GM12874 (cell line): ENCODE measurements around the gene EIF5.

Experiments
- TF ChIP-seq, protein P1 (sequence below): IDR thresholded peaks from 2 replicates; pipeline ENCODE4 v1.5.1; 2011; ENCODE audit warnings: low read depth, mild to moderate bottlenecking, control low read depth, low read length, moderate library complexity; ENCODE audit not compliant: insufficient read depth

The EIF5 gene

DNA sequence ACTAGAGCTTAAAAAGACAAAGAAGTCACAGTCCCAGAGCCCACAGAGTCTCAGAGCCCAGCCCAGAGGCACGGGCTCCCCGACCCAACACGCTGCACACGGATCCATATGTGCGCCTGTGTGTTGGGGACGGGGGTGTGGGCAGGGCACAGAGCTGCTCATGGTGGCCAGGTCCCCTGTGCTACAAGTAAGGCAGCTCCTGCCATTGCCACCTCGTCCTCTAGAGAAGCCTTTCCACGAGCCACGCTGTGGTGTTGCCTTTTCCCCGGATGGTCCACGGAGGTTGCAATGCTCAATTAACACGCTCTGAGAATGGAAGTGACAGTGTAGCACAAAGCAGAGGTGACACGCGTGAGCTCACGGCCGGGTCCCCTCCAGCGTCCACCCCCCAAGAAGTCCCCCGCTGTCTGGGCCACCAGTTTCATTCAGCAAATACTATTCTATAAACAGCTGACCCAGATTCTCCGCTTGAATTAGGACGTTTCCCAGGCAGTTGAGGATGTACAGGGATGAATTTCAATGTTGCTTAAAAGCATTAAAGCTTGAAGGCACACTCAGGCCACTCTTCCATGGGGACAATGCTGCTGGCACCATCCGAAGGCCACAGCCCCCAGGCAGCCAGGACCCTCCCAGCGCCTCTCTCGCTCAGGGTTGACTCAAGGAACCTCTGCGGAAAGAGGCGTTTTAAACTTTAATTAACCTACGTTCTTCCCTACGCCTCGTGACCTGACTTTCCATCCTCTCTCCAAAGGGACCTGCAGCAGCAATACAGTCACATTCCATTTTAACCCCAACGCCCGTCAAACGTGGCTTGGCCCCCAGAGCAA is 22.7 kb upstream of the EIF5 start:
- TF ChIP-seq, protein P1, sequence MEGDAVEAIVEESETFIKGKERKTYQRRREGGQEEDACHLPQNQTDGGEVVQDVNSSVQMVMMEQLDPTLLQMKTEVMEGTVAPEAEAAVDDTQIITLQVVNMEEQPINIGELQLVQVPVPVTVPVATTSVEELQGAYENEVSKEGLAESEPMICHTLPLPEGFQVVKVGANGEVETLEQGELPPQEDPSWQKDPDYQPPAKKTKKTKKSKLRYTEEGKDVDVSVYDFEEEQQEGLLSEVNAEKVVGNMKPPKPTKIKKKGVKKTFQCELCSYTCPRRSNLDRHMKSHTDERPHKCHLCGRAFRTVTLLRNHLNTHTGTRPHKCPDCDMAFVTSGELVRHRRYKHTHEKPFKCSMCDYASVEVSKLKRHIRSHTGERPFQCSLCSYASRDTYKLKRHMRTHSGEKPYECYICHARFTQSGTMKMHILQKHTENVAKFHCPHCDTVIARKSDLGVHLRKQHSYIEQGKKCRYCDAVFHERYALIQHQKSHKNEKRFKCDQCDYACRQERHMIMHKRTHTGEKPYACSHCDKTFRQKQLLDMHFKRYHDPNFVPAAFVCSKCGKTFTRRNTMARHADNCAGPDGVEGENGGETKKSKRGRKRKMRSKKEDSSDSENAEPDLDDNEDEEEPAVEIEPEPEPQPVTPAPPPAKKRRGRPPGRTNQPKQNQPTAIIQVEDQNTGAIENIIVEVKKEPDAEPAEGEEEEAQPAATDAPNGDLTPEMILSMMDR, result no peak

DNA sequence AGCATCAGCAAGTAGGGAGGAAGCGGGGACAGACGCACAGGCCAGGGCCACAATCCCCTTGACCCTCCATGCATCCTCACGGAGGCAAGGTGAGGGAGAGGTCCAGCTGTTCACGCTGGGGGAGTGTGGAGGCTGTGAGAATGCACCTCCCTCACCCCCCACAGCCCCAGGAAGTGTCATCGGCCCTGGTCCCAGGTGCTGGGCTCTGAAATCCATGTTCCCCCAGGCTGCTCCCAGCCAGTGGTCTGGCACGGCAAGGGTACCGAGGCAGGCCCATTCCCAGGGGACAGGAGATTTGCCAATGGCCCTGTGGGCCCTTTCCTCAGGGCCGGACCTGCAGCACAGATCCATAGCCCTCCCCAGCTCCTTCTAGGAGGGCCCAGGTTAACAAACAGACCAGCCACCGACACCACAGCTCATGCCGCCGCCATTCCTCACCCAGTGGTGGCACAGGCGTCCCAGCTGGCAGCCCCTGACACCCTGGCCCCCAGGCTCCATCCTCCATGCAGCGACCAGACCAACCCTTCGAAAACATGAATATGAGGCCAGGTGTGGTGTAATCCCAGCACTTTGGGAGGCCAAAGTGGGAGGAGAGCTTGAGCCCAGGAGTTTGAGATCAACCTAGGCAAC is 21.9 kb upstream of the EIF5 start:
- TF ChIP-seq, protein P1, result no peak

DNA sequence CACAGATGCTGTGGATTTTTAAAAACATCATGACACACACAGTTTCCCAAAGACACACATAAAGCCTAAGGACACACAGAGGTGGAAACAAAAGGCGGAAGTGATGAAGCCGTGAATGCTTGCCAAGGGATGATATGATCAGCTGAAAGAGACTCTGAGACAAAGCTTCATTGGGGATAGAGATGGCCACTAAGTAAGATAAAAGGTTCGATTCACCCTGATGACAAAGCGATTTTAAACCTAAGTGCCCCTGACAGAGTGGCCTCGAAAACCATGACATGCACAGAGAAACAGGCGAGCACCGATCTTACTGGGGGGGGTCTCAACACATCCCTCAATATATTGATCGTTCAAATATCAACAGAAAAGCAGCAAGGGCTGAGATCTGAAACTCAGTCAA is 20.3 kb upstream of the EIF5 start:
- TF ChIP-seq, protein P1, result no peak

DNA sequence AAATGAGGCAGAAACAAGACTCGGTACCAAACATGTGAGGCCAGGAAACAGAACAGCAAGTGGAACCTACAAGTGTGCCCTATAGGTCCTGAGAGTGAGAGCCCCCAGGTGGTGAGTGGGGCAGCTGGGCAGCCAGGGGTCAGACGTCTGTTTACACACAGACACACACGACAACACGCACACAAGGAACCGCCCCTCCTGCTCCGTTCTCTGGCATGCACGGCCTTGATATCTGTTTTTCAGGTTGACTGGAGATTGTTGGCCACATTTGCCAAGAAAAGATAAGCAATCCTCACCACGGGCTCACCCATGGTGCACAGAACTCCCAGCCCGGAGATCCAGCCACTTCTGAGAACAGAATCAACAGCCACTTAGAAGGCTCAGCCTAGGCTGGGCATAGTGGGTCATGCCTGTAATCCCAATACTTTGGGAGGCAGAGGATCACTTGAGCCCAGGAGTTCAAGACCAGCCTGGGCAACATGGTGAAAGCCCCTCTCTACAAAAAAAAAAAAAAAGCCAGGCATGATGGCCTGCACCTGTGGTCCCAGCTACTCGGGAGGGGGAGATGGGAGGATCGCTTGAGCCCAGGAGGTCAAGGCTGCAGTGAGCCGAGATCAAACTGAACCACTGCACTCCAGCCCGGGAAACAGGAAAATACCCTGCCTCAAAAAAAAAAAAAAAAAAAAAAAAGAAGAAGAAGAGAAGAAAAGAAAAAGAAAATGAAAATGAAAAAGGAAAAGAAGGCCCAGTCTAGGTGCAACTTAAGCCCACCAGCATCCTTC is 19.4 kb upstream of the EIF5 start:
- TF ChIP-seq, protein P1, result no peak

GRCh38 chr14:103315351-103315911 is 18.6 kb upstream of the EIF5 start:
- TF ChIP-seq, protein P1, result no peak

DNA sequence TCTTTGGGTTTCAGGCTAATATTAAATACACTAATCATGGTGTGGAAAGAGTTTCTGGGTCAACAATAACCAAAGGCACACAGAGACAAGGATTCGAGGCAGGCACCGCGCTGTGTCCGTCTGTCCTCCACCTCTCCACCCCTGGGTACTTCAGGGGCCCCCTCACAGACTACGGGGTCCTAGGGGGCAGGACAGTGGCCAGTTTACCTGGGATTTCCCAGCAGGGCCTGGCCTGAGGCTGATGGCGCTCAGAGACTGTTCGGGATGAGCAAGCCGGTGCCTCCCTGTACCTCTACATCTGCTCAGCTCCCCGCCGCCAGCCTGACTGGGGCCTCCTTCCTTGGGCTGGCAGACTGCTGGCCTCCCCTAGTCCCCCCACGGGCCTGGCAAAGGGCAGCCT is 18.1 kb upstream of the EIF5 start:
- TF ChIP-seq, protein P1, result no peak

GRCh38 chr14:103316721-103317121 is 17.3 kb upstream of the EIF5 start:
- TF ChIP-seq, protein P1, result no peak
